ENCODE data around the gene KITLG.
"Not testable (repeated sequence)": the region's sequence is repeated elsewhere in the genome, so short reads cannot be mapped to it uniquely, and the experiment has no call there.

The KITLG gene

DNA sequence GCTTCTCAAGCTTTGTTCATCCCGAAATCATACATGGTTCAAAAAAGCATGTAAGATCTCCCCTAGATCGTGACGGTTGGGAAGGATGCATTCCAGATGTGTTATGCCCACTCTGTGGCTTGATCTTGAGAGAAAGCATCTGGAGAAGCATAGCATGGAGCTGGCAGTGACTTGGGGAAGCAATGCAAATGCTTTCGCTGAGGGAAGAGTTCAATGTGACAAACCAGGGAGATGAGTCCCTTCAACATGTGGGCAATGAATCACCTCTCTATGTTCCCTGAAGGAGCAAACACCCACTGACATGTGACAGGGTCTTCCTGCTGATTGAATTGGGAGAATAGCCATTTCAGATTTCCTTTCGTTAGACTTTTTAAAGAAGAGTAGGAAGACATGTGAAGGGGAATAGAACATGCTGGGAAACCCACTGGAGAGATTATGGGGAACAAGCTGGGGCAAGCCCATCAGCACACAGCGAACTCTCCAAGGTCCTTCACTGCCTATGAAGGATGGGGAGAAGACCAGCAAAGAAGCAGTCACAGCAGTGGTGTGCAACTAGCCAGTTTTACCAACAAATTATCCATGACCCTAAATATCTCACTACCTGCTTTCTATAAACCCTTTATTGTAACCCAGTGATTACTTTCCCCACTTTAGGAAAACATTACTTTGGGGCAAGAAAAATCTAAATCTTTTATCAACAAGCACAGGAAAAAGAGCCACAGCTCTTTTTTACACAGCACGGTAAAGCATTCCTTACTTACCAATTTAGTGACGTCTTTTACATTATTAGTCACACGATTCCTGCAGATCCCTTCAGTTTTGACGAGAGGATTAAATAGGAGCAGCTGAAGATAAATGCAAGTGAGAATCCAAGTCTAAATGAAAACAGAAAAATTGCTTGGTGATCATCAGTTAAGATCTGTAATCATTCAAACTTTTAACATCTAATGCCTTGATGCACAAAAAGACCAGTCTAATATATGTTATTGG, 35.0 kb downstream of the KITLG start:
- DNase-seq (ENCODE audit: low read depth in 2 of 2): no peak

DNA sequence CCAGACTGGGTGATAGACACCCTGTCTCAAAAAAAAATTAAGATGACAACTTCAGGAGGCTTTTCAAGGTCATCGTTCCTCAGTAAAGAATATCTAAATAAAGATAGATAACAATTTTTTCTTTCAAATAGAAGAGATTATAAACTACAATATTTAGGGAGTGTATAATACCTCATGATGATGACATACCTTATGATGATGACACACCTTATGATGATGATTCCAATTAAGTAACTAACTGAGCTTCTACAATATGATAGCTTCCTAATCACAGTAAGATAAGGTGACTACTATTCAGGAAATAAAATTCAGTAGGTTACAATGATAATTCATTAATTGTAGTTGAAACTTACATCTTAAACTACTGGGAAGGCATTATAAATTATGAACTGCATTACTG, 40.4 kb downstream of the KITLG start:
- no peak for DNase-seq (ENCODE audit: low read depth in 2 of 2)

DNA sequence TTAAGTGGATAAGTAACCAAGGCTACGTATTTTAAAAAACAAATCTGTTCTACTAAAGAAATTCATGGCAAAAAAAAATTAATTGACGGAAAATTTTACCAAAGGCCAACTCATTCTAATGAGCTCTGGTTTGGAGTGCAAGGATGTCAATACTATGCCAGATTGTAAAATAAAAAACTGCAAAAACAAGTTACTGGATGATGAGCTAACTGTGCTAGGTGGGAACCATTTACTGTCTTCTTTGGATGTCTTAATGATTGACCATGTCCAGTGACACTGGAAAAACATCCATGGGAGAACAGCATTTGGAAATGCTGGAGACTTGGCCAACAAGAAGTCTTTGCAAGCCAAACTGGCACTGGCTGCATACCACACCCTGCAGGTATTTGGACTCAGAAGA, 41.6 kb downstream of the KITLG start:
- DNase-seq (ENCODE audit: low read depth in 2 of 2): no peak

DNA sequence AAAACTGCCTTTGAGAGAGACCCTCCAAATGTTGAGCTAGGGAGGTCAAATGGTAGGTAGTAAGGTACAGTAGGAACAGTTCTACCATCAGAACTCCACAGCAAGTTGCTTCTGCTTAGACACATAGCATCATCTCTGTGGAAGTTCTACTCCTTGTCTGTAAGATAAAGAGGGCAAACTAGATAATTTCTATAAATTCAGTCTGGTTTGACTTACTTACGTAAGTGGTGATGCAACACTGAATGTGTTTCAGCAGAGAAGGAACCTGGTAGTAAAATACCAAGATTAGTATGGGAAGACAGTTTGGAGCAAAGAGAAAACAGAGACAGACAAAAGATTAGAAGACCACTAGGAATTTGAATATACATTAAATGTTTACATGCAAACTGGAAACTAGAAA, 42.0 kb downstream of the KITLG start:
- DNase-seq (ENCODE audit: low read depth in 2 of 2): no peak

DNA sequence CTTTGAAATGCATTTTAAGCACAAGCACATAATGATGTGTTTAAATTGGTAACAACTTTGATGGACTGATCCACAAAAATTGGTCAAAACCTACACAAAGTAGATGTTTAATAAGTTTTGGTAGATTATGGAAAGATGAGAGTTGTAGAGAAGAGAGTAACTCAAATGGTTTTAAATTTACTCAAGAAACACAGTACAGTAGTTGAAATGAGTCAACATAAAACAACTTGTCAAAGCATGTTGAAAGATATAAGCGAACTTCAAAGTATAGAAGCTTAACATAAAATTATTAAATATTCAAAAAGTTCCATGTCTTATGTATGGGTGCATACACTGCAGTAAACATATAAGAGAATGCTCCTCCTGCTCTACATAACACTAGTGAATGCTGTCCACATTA, 49.4 kb downstream of the KITLG start:
- no peak for DNase-seq (ENCODE audit: low read depth in 2 of 2)

DNA sequence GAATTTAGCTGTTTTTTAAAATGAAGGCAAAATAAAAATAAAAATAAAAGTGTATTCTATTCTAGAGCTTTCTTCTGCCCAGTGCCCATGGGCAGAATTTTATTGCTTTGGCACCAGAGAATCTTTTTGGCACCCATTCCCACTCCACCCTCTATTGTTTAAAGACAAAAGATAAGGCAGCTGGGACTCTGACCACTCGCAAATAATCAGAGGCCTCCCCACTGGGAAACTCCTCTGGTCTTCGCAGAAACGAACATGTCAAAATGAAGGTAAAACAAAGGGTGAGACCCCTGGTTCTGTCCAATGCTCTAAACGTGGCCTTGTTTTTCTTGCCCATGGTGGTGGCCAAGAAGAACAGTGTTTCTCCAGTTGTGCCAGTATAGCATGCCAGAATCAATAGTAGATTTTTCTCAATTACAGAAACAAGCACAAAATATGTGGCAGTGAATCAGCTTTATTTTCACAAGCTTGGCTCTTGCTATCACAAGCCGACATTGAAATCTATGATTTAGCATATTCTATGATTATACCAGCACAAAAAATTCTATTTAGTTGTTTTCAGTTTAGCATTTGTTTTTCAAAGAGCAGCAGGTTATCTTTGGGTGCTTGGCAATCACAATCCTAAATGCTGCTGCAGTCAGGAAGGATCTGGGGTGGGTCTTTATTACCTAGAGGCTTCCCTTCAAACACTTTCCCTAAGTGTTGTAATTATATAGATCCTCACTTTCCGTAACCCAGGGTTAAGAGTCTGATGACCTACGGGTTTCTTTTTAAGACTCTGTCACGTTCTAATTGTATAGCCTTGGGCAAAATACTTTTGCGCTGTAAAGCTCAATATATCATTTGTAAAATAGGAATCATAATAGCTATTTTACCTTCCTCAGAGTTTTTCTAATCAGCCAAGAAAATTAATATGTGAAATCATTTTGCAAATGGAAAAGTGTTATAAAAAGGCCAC, 50.5 kb downstream of the KITLG start:
- DNase-seq (ENCODE audit: low read depth in 2 of 2): no peak

DNA sequence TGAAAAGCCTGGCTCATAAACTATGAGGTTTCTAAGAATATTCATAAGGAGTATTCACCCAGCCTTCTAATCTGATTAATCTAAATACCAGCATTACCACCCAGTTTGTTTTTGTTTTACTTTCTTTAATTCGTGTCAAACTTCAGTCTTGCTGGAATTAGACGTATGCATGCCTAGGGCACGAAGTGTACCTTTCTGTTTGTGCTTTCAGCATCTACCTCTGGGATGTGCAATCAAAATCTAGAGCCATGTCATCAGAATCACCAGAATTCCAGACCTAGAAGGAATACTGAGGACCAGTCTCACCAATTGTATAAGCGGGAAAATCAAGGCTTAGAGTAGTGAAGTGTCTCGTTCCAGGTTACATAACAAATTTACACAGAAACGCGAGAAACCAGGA, 57.3 kb downstream of the KITLG start:
- no peak for DNase-seq (ENCODE audit: low read depth in 2 of 2)

DNA sequence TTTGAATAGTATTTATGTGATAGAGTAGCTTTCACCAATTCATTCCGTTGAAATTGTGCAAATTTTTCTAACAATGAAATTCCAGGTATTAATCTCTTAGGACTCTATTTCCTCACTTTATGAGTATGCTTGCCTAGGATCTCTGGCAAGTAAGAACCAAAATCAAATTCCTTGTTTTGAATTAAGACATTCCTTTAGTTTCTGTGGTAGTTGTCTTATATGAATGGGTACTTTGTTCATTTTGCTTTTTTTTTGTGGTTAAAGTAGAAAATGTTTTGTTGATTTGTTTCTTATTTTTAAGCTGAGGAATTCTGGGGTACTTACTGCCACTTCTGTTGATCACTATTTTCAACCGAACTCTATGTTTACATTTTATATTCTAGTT, 59.8 kb downstream of the KITLG start:
- DNase-seq (ENCODE audit: low read depth in 2 of 2): no peak

DNA sequence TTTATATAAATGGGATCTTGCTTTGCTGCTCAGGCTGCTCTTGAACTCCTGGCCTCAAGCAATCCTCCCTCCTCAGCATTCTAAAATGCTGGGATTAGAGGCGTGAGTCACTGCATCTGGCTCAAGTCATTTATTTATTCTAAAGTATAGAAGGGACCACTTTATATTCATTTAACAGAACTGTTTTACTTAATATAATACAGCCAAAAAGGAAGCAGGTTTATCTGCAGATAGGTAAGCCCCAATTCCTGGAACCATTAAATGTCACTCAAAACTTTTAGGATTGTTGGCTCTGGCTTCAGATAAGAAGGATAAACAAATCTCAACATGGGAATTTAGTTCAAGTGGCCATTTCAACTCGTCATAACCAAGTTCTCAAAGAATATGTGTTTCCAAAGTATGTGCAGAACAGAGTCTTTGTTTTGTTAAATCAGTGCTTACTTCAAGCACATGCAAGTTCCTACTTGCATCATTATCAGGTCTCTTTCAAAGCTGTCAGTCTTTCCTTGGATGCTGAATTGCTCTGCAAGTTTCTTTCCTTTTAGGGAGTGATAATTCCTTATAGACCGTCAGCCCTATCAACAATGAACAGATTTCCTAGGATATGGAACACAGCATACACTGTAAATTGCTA, 60.4 kb downstream of the KITLG start:
- no peak for DNase-seq (ENCODE audit: low read depth in 2 of 2)

DNA sequence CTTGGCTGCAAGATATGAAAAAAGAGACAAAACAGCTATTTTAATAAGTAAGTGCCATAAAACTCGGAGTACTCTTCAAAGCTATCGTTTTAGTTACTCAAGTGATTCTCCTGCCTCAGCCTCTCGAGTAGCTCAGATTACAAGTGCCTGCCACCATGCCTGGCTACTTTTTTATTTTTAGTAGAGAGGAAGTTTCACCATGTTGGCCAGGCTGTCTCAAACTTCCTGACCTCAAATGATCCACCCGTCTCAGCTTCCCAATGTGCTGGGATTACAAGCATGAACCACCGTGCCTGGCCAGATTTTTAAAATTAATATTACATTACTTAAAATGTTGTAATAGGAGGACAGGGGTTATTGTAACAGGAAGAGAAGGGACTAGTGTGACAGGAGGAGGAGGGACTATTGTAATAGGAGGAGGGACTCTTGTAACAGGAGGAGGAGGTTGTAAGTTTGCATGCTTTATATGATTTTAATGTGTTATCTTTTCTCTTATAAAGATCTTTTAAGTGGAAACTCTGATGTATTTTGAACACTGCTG, 61.3 kb downstream of the KITLG start:
- no peak for DNase-seq (ENCODE audit: low read depth in 2 of 2)

DNA sequence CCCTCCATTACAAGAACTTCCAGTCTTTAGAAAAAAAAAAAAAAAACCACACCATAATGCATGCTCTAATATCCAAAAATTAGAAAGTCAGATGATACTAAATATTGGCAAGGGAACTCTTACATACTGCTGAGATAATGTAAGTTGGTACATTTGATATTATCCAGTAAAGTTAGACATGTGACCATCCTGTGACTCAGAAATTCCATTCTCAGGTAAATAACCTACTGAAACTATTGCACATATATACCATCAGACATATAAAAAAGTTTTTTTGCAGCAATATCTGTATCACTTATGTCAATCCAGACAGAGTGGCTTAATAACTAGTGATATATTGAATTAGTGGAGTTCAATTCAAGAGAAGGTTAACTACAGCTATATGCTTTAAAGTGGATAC, 63.5 kb downstream of the KITLG start:
- DNase-seq (ENCODE audit: low read depth in 2 of 2): no peak

DNA sequence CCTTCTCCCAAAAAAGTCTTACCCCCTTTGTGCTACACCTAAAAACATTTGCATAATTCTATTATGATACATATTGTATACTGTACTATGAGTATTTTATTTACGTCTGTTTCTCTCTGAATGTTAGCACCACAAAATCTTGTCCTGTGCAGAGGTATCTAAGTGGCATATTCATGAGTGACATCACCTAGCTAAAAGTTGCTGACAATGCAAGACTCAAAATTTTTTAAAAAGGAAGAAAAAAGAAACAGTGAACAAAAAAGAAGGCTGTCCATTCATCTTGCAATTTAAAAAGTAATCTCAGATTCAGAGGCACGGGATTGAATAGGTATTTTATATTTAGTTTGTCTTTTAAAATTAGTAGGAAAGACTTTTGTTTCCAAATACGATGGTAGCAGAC, 69.4 kb downstream of the KITLG start:
- DNase-seq (ENCODE audit: low read depth in 2 of 2): no peak

DNA sequence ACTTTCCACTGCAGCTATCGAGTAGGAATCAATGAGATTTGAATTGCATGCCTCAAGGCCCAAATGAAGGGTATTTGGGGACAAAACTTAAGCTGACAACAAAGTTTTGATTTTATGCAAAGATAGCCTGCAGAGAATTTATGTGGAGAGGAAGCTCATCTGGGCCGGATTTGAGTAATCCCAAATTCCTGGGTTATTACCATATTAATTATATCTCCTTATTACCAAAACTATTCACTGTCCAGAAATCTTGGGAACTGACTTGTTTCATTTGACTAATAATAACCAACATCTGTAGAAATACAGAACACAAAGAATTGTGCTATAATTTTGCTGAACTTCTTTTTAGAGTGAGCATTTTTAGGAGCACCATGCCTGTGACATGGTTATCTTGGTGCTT, 70.4 kb downstream of the KITLG start:
- DNase-seq (ENCODE audit: low read depth in 2 of 2): no peak

DNA sequence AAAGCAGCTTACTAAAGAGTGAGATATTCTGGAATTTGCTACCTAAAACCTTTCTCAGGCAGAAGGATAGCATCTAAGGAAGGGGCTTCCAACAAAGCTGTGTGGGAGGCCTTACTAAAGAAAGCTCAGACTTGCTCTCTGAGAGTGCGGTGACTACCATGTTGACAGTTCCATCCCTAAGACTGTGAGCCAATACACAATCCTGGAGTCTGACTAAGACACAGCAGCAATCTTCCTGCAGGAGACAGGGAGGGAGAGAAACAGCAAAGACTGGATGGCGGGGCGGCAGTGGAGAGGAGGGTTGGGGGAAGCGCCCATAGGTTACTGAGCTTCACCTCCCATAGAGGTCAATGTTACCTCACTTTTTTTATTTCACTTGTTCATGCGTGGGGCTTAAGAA, 70.9 kb downstream of the KITLG start:
- no peak for DNase-seq (ENCODE audit: low read depth in 2 of 2)

DNA sequence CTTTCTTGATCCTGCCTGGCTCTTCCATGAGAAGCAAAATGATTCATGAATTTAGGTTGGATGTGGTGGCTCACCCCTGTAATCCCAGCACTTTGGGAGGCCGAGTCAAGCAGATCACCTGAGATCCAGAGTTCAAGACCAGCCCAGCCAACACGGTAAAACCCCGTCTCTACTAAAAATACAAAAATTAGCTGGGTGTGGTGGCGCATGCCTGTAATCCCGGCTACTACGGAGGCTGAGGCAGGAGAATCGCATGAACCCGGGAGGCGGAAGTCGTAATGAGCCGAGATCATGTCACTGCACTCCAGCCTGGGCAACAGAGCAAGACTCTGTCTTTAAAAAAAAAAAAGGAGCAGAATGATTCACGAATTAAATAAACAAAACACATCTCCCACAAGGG, 72.4 kb downstream of the KITLG start:
- DNase-seq (ENCODE audit: low read depth in 2 of 2): not testable (repeated sequence)

DNA sequence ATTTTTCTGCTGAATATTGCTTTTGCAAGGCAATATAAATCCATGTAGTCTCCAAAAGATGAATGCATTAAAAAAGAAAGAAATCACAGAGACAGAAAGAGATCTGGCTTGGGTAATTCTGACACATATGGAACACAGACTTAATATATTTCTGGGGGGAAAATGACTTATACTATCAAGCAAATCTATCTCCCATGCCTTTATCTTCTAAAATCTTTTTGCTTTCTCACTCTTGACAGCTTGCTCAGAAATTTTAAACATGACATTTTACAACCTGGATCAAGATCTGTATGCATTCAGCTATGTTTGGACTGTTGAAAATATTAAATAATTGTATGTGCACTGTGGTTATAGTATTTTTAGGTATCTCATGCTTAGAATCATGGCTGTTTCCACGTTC, 73.0 kb downstream of the KITLG start:
- no peak for DNase-seq (ENCODE audit: low read depth in 2 of 2)

DNA sequence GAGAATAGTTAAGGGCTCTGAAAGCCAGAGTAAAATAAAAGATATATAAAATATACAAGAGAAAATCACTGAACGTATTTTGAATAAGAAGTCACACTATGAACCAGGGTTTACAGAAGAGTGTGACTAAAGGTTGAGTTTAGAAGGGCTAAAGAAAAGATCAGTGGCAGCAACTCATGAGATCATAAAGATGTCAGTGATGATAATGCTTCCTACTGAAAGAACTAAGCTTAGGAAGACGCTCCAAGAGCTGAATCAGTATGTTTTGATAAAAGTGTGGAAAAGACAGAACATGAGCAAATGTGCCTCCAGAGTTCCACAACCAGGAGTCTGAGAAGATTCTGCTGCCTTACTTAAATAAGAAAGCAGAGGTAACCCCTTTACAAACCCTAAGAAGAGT, 74.6 kb downstream of the KITLG start:
- no peak for DNase-seq (ENCODE audit: low read depth in 2 of 2)

DNA sequence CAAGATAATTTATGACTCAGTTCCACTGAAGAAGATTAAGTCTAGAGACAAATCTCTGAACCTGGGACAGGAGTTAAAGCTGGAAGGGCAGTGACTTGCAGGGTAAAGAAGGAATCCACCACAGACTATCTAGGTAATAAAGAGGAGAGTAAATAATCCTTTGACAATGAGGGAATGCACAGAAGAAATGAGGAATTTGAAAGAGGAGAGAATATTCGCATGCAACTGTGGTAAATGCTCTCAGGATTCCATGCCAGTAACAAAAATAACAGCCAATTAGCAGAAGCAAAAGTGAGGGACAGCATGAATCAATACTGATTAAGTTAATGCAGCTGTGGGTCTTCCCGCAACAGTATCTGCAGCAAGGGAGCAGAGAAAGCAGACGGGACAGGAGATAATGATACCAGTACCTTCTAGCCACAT, 77.0 kb downstream of the KITLG start:
- no peak for DNase-seq (ENCODE audit: low read depth in 2 of 2)

DNA sequence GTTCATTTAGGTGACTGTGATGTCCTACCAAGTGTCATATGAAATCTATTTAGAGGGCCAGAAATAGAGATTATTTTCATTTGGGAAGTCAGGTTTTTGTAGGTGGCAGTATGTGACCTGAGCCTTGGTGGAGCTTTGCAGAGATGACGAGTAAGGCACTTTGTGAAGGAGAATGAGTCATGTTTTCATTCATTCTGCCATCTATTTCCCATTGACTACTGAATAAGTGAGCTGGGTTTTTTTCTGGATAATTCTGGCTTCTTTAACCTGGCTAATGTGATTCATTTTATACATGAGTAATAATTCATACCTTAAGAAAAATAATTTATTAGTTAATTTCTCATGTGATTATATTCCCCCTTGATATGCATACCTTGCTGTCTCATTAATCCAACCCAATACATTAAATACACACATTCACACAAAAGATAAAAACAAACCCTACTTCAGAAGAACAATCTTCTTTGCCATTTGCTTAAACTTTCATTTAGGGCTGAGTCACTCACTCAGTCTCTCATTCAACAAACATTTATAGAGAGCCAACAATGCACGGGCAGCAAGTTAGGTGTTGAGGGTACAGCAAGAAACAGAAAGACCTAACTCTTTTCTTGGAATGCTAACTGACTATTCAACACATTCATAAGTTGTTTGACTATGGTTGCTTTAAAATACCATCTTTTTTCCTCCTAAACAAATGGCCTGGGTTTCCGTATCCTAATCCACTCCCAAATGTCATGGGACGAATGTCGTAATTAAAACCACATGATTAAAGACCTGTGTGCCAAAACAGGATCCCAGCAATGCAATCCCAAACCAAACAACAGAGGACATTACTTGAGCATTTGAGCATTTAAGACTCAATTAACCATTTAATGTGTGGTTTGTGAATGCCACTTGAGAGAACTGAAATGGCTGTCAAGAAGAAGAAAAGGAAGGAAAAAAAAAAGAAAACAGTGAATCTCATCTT, 78.0 kb downstream of the KITLG start:
- DNase-seq (ENCODE audit: low read depth in 2 of 2): no peak

DNA sequence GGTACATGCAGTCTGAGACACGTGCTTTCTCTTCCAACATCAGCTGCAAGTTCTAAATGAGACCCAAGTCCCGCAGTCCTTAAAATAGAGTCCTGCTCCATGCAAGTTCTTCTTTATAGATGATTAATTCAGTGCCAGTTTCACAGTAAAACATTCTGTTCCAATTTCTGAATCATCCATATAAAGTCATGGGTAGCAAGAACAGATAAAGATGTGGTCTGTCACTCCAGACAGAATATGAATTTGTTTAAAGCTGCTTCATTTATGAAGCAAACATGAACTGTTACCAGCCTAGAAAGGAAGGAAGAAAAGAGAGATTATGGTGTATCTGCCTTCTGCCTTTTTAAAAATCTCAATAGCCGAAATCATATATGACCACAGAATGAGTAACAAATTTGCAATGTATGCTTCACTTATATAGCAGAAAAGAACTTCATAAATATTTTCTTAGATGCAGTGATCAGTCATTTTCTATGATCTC, 83.3 kb downstream of the KITLG start:
- DNase-seq (ENCODE audit: low read depth in 2 of 2): no peak

DNA sequence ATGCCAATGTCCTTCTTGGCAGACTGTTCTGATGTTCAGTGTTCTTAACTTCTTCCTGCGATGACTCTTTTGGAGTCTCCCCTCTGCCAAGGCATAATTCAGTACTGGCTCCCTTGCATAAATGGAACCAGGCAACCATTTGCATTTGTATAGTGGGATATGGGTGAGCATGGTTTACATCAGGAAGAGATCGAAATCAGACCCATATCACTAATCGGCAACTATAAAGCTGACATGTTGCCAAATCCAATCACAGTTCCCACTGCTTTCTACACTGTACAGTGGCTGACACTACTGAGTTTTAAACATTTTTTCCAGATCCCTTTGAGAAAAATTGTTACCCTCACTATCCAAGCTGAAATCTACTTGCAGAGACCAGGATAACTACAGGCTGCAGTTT, 83.8 kb downstream of the KITLG start:
- no peak for DNase-seq (ENCODE audit: low read depth in 2 of 2)
